Measurements from ENCODE around the gene DHODH.

The DHODH gene

DNA sequence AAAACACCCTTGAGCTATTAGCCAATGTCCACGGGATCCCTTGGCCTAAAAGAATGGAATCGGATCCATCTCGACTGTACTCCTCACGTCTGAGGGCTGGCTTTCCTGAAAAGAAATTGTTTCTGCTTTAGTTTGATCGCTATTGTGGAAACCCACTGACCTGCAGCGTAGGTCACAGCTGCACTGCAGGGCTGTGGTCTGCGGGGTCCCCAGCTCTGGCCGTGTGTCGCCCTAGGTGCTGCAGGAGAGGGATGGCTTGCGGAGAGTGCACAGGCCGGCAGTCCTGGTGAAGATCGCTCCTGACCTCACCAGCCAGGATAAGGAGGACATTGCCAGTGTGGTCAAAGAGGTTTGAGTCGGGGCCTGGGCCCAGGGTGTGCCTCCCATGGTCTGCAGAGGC is 13.6 kb downstream of the DHODH start:
- TF ChIP-seq, protein P1, sequence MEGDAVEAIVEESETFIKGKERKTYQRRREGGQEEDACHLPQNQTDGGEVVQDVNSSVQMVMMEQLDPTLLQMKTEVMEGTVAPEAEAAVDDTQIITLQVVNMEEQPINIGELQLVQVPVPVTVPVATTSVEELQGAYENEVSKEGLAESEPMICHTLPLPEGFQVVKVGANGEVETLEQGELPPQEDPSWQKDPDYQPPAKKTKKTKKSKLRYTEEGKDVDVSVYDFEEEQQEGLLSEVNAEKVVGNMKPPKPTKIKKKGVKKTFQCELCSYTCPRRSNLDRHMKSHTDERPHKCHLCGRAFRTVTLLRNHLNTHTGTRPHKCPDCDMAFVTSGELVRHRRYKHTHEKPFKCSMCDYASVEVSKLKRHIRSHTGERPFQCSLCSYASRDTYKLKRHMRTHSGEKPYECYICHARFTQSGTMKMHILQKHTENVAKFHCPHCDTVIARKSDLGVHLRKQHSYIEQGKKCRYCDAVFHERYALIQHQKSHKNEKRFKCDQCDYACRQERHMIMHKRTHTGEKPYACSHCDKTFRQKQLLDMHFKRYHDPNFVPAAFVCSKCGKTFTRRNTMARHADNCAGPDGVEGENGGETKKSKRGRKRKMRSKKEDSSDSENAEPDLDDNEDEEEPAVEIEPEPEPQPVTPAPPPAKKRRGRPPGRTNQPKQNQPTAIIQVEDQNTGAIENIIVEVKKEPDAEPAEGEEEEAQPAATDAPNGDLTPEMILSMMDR (conservative IDR thresholded peaks at IDR 0.05; ENCODE audit: low read depth): no peak
- DNase-seq (ENCODE audit: low spot score): no peak
- ChIA-PET CTCF (no interaction called here), POLR2A (ENCODE audit: low non-redundant PET) (no interaction called here)
- H3K27ac ChIP-seq: no peak overlapping the region

DNA sequence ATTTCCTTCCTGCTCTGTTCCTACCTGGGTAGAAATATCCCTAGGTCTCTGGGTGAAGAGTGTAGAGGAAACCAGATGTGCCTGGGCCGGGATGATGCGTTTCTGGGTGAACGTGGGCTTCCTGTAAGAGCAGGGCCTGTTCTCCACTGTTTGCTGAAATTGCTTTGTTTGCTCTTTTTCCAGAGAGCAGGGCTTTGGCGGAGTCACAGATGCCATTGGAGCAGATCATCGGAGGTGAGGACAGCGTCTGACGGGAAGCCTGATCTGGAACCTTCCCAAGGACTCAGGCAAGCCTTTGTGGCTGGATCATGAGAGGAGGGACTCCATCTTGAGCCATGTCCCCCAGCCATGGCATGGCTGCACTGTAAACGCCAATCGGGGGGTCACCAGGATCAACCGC is 15.4 kb downstream of the DHODH start:
- ChIA-PET POLR2A (ENCODE audit: low non-redundant PET) (no interaction called here), CTCF (no interaction called here)
- no peak for DNase-seq (ENCODE audit: low spot score)
- TF ChIP-seq, protein P1 (conservative IDR thresholded peaks at IDR 0.05; ENCODE audit: low read depth): no peak
- H3K27ac ChIP-seq: no peak overlapping the region

DNA sequence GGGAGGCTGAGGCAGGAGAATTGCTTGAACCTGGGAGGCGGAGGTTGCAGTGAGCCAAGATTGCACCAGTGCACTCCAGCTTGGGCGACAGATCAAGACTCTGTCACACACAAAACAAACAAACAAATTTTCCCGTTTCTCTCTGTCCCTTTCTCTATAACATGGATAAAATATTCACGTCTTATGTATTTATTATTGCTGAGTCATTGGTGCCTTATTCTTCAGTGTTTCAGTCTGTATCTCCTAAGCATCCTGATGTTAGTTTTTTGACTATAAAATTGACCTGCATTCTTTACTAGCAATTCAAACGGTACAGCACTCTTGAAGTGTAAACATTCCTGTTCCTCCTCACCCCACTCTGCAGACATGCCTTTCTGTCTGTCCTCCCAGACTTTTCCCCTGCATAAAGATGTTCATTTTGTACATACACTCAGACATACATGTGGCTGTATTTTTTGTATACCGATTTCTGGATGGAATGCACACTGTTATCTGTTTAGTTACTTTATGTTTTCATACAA is 16.4 kb downstream of the DHODH start:
- peak overlapping the region; percentile 49 for H3K27ac ChIP-seq
- TF ChIP-seq, protein P1 (conservative IDR thresholded peaks at IDR 0.05; ENCODE audit: low read depth): no peak
- no peak for DNase-seq (ENCODE audit: low spot score)
- POLR2A ChIA-PET (ENCODE audit: low non-redundant PET): no interaction called here
- CTCF ChIA-PET: no interaction called here

DNA sequence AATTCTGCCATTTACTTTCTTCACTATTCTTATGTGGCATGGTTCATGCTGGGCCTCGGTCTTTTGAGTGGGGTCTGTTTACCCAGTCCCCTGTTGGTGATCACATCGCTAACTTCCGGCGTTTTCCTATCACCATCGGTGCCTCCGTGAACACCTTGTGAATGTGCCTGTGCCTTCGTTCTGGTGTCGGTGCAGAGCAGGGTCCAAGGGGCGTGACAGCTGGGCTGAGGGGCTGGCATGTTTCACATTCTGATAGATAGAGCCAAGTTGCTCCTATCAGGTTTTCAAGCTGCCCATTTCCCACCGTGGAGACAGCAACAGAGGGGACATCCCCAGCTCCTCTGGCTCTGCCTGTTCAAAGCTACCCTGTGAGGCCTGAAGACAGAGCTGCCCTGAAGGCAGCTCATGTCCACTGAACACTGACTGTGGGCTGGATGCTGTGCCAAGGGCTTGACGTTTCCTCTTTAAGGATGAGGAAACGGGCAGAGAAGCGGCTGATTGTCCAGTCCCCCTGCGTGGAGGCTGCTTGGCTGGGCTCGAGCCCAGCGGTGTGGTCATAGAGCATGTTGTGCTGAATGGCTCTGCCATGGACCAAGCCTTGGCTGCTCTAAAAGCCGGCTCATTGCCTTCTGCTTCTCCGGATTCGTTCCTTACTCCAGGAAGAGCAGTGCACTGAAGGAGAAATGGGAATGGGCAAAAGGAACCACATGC is 17.0 kb downstream of the DHODH start:
- ChIA-PET POLR2A (ENCODE audit: low non-redundant PET) (no interaction called here), CTCF (no interaction called here)
- H3K27ac ChIP-seq: peak overlapping the region; percentile 22
- no peak for DNase-seq (ENCODE audit: low spot score)
- TF ChIP-seq, protein P1 (conservative IDR thresholded peaks at IDR 0.05; ENCODE audit: low read depth): no peak

DNA sequence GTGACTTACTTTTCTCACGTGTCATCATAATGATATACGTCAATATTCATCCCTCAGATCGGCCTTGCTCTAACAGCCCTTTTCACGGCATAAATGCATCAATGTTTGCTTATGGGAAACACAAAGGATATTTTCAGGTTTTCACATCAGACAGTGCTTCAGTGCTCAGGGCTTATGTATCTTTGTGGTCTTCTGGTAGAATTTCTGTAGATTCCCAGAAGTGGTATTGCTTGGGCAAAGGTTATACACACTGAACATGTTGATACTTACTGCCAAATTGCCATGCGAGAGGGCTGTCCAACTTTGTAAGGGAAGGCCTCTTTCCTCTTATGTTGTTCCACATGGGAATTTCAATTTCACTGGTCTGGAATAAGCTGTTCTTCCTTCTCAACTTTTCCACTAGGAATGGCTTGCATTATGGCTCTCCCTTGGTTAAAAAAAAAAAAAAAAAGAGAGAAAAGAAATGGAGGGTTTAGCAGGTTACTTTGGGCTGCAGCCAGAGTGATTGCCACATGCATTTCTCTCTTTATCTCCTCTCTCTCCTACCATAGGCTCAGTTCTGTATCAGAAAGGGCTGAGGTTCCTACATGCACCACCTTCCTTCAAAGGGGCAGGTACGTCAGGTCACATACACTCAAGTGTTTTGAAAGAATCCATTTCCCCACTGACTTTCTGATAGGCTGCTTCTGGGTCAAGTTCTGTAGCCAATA is 19.3 kb downstream of the DHODH start:
- ChIA-PET CTCF (no interaction called here), POLR2A (ENCODE audit: low non-redundant PET) (no interaction called here)
- H3K27ac ChIP-seq: no peak overlapping the region
- DNase-seq (ENCODE audit: low spot score): no peak
- TF ChIP-seq, protein P1 (conservative IDR thresholded peaks at IDR 0.05; ENCODE audit: low read depth): no peak

DNA sequence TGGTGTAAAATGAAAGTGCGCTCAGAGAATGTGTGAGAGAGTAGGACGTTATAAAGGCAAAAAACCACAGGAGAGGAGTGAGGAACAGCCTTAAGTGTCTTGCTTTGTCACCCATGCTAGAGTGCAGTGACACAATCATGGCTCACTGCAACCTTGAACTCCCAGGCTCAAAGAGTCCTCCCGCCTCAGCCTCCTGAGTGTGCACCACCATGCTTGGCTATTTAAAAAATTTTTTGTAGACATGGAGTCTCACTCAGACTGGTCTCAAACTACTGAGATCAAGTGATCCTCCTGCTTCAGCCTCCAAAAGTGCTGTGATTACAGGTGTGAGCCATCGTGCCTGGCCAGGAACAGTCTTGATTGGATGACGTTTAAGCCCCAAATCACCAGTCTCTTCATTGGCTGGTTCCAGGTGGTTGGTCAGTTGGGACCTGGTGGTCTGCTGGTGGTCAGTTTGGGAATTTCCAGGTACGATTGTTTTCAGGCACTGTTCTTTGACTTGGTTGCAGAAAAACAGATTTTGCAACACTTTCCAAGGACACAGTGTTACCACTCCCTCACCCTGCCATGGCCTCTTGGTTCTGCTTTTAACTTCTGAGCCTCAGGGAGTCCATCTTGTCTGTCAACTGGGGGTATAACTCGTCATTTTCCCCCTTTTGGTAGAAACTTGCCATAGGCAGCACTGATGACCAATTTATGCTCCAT is 21.2 kb downstream of the DHODH start:
- ChIA-PET CTCF (no interaction called here), POLR2A (ENCODE audit: low non-redundant PET) (no interaction called here)
- TF ChIP-seq, protein P1 (conservative IDR thresholded peaks at IDR 0.05; ENCODE audit: low read depth): no peak
- no peak for DNase-seq (ENCODE audit: low spot score)
- no peak overlapping the region for H3K27ac ChIP-seq
